ENCODE data around the gene CCDC157. TPM values are rescaled to one million over a fixed set of nuclear protein-coding genes. Genes with fewer than 3 reads are reported as not detected.

Gene CCDC157
- total and polyA plus RNA-seq, 2 of the 4 experiments (the other 2 are of a cell fraction): 0.90 to 2.2 TPM

Small RNA genes lying within 50 kb of the gene (microRNA-seq; reads per million reads assigned to microRNA genes)
- not detected for gene AC004832.3 (ENCODE audit: insufficient read depth, insufficient read length)
- gene RNU6-564P (ENCODE audit: insufficient read depth, insufficient read length): not detected

Small RNA genes lying within 50 kb of the gene (small RNA-seq; reads per million reads assigned to genes)
- gene AC004832.3 (0 reads per million in 5 experiments), gene RNU6-564P (0 reads per million in 5 experiments)

Other genes with a start within 250 kb of the CCDC157 start
- 79.4 and 130 TPM in 2 replicates for gene LIF, start 110.2 kb upstream of the CCDC157 start, total RNA-seq (2012; rRNA removed)
- gene LIF, start 110.2 kb upstream of the CCDC157 start, polyA plus RNA-seq (2012; rRNA removed): 203 and 214 TPM in 2 replicates
- not detected in 2 replicates for gene OSM, start 90.2 kb upstream of the CCDC157 start, total RNA-seq (2012; rRNA removed)
- gene OSM, start 90.2 kb upstream of the CCDC157 start, polyA plus RNA-seq (2012; rRNA removed): not detected in 2 replicates
- gene CASTOR1, start 67.5 kb upstream of the CCDC157 start, total RNA-seq (2012; rRNA removed): 10.6 and 11.7 TPM in 2 replicates
- 23.5 and 26.9 TPM in 2 replicates for gene CASTOR1, start 67.5 kb upstream of the CCDC157 start, polyA plus RNA-seq (2012; rRNA removed)
- gene TBC1D10A, start 30.1 kb upstream of the CCDC157 start, total RNA-seq (2012; rRNA removed): 16.3 and 18.9 TPM in 2 replicates
- 33.1 and 34.4 TPM in 2 replicates for gene TBC1D10A, start 30.1 kb upstream of the CCDC157 start, polyA plus RNA-seq (2012; rRNA removed)
- gene SF3A1, start 113 bp upstream of the CCDC157 start, total RNA-seq (2012; rRNA removed): 36.9 and 49.7 TPM in 2 replicates
- 67.2 and 68.9 TPM in 2 replicates for gene SF3A1, start 113 bp upstream of the CCDC157 start, polyA plus RNA-seq (2012; rRNA removed)
- gene RNF215, start 30.4 kb downstream of the CCDC157 start, total RNA-seq (2012; rRNA removed): 13.6 and 15.8 TPM in 2 replicates
- 21.4 and 21.9 TPM in 2 replicates for gene RNF215, start 30.4 kb downstream of the CCDC157 start, polyA plus RNA-seq (2012; rRNA removed)
- 37.8 and 54.8 TPM in 2 replicates for gene SEC14L2, start 40.0 kb downstream of the CCDC157 start, total RNA-seq (2012; rRNA removed)
- gene SEC14L2, start 40.0 kb downstream of the CCDC157 start, polyA plus RNA-seq (2012; rRNA removed): 24.0 and 38.7 TPM in 2 replicates
- gene MTFP1, start 68.8 kb downstream of the CCDC157 start, total RNA-seq (2012; rRNA removed): 5.6 and 7.3 TPM in 2 replicates
- gene MTFP1, start 68.8 kb downstream of the CCDC157 start, polyA plus RNA-seq (2012; rRNA removed): 7.7 and 8.1 TPM in 2 replicates
- gene SEC14L3, start 115.0 kb downstream of the CCDC157 start, total RNA-seq (2012; rRNA removed): not detected in 2 replicates
- not detected in 2 replicates for gene SEC14L3, start 115.0 kb downstream of the CCDC157 start, polyA plus RNA-seq (2012; rRNA removed)
- not detected in 2 replicates for gene SEC14L4, start 148.7 kb downstream of the CCDC157 start, total RNA-seq (2012; rRNA removed)
- not detected in 2 replicates for gene SEC14L4, start 148.7 kb downstream of the CCDC157 start, polyA plus RNA-seq (2012; rRNA removed)
- gene SEC14L6, start 189.7 kb downstream of the CCDC157 start, total RNA-seq (2012; rRNA removed): not detected in 2 replicates
- gene SEC14L6, start 189.7 kb downstream of the CCDC157 start, polyA plus RNA-seq (2012; rRNA removed): 0.09 TPM in 1 of 2 replicates, not detected in the other
- gene GAL3ST1, start 217.7 kb downstream of the CCDC157 start, total RNA-seq (2012; rRNA removed): not detected in 2 replicates
- not detected in 2 replicates for gene GAL3ST1, start 217.7 kb downstream of the CCDC157 start, polyA plus RNA-seq (2012; rRNA removed)
- gene PES1, start 234.9 kb downstream of the CCDC157 start, total RNA-seq (2012; rRNA removed): 118 and 142 TPM in 2 replicates
- gene PES1, start 234.9 kb downstream of the CCDC157 start, polyA plus RNA-seq (2012; rRNA removed): 113 and 120 TPM in 2 replicates

All from IMR-90 (cell line).